Activated T-helper 1 cell treated with anti-CD3 and anti-CD28 coated beads, Interleukin-12 subunit alpha, Interleukin-12 subunit beta, Interleukin-2, Interleukin-4 antibody, amounts not matched to agents 30 ng/mL and 10 ng/mL and 1 ng/mL, durations not matched to agents 14 hours and 24 hours and 36 hours (primary cell): ENCODE data around the gene POLQ. TPM values are rescaled to one million over a fixed set of nuclear protein-coding genes. Genes with fewer than 3 reads are reported as not detected.
"Not testable (repeated sequence)": the region's sequence is repeated elsewhere in the genome, so short reads cannot be mapped to it uniquely, and the experiment has no call there.

Experiments used
- DNase-seq: peaks from one replicate; pipeline ENCODE4 v3.0.0; 2021; ENCODE audit warnings: low spot score
- H3K27ac Mint-ChIP-seq: one replicate; pipeline ENCODE4 v1.8.0; 2021; ENCODE audit warnings: mild to moderate bottlenecking, mixed read lengths
- H3K27me3 Mint-ChIP-seq: one replicate; pipeline ENCODE4 v1.8.0; 2022; ENCODE audit warnings: mild to moderate bottlenecking, moderate library complexity, mixed read lengths; ENCODE audit not compliant: insufficient read depth
- H3K36me3 Mint-ChIP-seq: one replicate; pipeline ENCODE4 v1.8.0; 2021; ENCODE audit warnings: low read depth, mixed read lengths
- H3K4me1 Mint-ChIP-seq: one replicate; pipeline ENCODE4 v1.8.0; 2021; ENCODE audit warnings: low read depth, mixed read lengths
- H3K4me3 Mint-ChIP-seq: one replicate; pipeline ENCODE4 v1.8.0; 2021; ENCODE audit warnings: mild to moderate bottlenecking, moderate library complexity, mixed read lengths
- H3K9me3 Mint-ChIP-seq: one replicate; pipeline ENCODE4 v1.8.0; 2021; ENCODE audit warnings: mixed read lengths
- intact Hi-C: fragments of 100-400 bp; cut with micrococcal nuclease; formaldehyde crosslinking; loops from one replicate; pipeline ENCODE4 v1.15.1; 2024
- total RNA-seq: library from RNA; stranded (reverse); gene quantifications from 2 replicates; pipeline ENCODE4 v1.2.3, GENCODE V29; 2022

POLQ gene
- total RNA-seq, 1 donor from 2014 or later = 29.0 TPM

DNA sequence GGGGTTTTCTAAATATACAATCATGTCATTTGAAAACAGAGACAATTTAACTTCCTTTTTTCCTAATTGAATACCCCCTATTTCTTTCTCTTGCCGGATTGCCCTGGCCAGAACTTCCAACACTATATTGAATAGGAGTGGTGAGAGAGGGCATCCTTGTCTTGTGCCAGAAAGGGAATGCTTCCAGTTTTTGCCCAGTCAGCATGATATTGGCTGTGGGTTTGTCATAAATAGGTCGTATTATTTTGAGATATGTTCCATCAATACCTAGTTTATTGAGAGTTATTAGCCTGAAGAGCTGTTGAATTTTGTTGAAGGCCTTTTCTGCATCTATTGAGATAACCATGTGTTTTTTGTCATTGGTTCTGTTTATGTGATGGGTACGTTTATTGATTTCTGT lies 157.5 kb downstream of the POLQ start:
- H3K9me3 Mint-ChIP-seq, H3K4me1 Mint-ChIP-seq, H3K4me3 Mint-ChIP-seq, intact Hi-C loops, DNase-seq, H3K36me3 Mint-ChIP-seq, H3K27ac Mint-ChIP-seq, H3K27me3 Mint-ChIP-seq: not testable (repeated sequence)

Other genes with a start within 250 kb of the POLQ start
- gene ARGFX, start 22.0 kb upstream of the POLQ start, total RNA-seq = not detected in 2 replicates
- gene FBXO40, start 47.4 kb upstream of the POLQ start, total RNA-seq = not detected in 2 replicates
- 234 and 235 TPM in 2 replicates for gene HCLS1, start 114.9 kb upstream of the POLQ start, total RNA-seq
- gene GOLGB1, start 203.8 kb upstream of the POLQ start, total RNA-seq = 23.2 and 23.6 TPM in 2 replicates